SK-N-SH (cell line): Measurements from ENCODE around the gene PCDHGA11.

Experiments used
- TF ChIP-seq, protein P1 (sequence below): fragments of 200-600 bp; sonication (generic); IDR thresholded peaks from 2 replicates; pipeline ENCODE4 v1.6.1; 2017; ENCODE audit warnings: antibody characterized with exemption, mild to moderate bottlenecking, moderate library complexity
- TF ChIP-seq, protein P2 (sequence below): IDR thresholded peaks from 2 replicates; pipeline ENCODE4 v1.4.0; 2012; ENCODE audit warnings: low read depth

DNA sequence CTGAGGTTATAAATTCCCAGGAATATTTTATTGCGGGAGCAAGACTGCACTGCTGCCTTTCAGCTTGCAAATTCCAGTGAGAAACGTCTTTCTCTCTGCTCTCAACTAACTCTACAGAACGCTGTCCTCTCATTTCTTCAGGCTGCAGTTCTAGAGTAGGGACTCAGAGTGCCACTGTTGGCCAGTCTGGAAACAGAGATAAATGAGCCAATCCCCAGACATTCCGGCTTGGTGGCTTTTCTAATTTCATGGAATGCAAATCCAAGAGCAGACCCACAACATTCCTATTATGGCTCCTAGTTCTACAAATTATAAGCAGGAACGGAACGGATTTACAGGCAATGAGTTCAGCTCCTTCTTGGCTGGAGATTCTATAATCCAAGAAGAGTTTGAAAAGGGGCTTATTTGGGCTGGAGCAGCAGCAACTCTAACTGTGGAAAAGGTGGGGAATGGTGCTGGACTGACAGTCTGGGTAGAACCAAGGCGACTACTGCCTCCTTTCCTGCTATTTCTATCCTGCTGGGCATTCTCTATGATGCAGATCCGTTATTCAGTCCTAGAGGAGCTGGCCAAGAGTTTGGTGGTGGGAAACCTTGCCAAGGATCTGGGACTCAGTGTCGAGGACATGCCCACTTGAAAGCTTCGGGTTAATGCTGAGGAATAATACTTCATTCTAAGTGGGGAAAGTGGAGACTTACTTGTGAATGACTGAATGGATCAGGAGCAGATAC is 18.7 kb downstream of the PCDHGA11 start:
- TF ChIP-seq, protein P1, sequence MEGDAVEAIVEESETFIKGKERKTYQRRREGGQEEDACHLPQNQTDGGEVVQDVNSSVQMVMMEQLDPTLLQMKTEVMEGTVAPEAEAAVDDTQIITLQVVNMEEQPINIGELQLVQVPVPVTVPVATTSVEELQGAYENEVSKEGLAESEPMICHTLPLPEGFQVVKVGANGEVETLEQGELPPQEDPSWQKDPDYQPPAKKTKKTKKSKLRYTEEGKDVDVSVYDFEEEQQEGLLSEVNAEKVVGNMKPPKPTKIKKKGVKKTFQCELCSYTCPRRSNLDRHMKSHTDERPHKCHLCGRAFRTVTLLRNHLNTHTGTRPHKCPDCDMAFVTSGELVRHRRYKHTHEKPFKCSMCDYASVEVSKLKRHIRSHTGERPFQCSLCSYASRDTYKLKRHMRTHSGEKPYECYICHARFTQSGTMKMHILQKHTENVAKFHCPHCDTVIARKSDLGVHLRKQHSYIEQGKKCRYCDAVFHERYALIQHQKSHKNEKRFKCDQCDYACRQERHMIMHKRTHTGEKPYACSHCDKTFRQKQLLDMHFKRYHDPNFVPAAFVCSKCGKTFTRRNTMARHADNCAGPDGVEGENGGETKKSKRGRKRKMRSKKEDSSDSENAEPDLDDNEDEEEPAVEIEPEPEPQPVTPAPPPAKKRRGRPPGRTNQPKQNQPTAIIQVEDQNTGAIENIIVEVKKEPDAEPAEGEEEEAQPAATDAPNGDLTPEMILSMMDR, result 0 out of 2 replicates have a peak, but pooled peaks have one; percentile 7
- TF ChIP-seq, protein P2, sequence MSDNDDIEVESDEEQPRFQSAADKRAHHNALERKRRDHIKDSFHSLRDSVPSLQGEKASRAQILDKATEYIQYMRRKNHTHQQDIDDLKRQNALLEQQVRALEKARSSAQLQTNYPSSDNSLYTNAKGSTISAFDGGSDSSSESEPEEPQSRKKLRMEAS, result no peak
